Brain microvascular endothelial cell (primary cell): Measurements from ENCODE around the gene ADAM10.

ENCODE experiments used
- DNase-seq: peaks from one replicate; pipeline ENCODE4 v3.0.0-alpha.2; 2020
- H3K27ac ChIP-seq: fragments of 250-450 bp; sonication (Bioruptor Pico); 2 replicates; pipeline ENCODE4 v1.5.1; 2020; ENCODE audit warnings: mild to moderate bottlenecking, moderate library complexity
- H3K27me3 ChIP-seq: fragments of 250-450 bp; sonication (Bioruptor Pico); replicated peaks from 2 replicates; pipeline ENCODE4 v1.5.1; 2020; ENCODE audit warnings: mild to moderate bottlenecking
- H3K36me3 ChIP-seq: fragments of 250-450 bp; sonication (Bioruptor Pico); replicated peaks from 2 replicates; pipeline ENCODE4 v1.5.1; 2020; ENCODE audit warnings: mild to moderate bottlenecking
- H3K4me3 ChIP-seq: 2 replicates; pipeline ENCODE4 v1.5.1; 2011; ENCODE audit warnings: low read depth, mild to moderate bottlenecking, control low read depth, low read length, moderate library complexity
- in situ Hi-C: cut with HindIII; loops from 2 replicates; pipeline ENCODE4 v1.10.0; 2017; ENCODE audit warnings: low sequenced_read_pairs, low pct_ligation_motif_present
- TF ChIP-seq, protein P1 (sequence below): IDR thresholded peaks from 2 replicates; pipeline ENCODE4 v1.5.1; 2011; ENCODE audit warnings: low read depth, mild to moderate bottlenecking, moderate library complexity, low read length, control low read depth, inconsistent platforms; ENCODE audit errors: missing control alignments

Gene ADAM10

DNA sequence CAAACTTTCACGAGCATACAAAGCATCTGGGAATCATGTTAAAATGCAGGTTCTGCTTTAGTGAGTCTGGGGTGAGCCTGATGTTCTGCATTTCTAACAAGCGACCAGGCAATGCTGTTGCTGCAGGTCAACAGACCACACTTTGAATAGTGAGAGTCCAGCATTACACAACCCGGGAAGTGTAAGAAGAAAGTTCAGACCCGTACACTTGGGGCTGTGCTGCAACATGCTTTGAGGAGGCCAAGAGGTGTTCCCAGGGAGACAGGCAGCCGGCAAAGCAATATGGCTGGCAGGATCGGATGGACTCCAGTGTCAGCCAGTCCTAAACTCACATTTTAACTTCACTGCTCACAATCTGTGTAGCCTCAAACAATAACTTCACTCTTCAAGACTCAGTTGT, 183.5 kb downstream of the ADAM10 start:
- H3K36me3 ChIP-seq: no peaks in the 10 kb centered on the region
- no peaks in the 10 kb centered on the region for H3K27me3 ChIP-seq
- in situ Hi-C loops: no loop called here
- H3K4me3 ChIP-seq: no peak overlapping the region
- no peak for DNase-seq
- H3K27ac ChIP-seq: no peak overlapping the region
- TF ChIP-seq, protein P1, sequence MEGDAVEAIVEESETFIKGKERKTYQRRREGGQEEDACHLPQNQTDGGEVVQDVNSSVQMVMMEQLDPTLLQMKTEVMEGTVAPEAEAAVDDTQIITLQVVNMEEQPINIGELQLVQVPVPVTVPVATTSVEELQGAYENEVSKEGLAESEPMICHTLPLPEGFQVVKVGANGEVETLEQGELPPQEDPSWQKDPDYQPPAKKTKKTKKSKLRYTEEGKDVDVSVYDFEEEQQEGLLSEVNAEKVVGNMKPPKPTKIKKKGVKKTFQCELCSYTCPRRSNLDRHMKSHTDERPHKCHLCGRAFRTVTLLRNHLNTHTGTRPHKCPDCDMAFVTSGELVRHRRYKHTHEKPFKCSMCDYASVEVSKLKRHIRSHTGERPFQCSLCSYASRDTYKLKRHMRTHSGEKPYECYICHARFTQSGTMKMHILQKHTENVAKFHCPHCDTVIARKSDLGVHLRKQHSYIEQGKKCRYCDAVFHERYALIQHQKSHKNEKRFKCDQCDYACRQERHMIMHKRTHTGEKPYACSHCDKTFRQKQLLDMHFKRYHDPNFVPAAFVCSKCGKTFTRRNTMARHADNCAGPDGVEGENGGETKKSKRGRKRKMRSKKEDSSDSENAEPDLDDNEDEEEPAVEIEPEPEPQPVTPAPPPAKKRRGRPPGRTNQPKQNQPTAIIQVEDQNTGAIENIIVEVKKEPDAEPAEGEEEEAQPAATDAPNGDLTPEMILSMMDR: no peak

DNA sequence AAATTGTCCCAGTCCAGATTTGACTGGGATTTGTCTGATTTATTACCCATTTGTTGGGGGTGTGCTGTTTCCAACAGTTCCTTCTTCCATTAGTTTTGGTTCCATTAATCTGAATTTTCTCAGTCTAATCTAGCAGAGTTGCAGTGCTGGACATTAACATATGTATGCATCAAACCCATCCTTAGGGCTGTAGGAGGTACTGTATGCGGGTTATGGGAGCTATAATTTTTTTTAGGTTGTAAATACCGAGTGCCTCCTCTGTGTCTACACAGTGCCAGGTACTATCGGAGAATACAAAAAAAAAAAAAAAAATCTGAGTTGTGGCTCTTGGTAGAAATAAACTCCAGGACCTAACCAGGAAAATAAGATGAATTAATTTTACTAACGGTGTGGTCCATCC, 183.9 kb downstream of the ADAM10 start:
- H3K4me3 ChIP-seq: no peak overlapping the region
- H3K27ac ChIP-seq: no peak overlapping the region
- in situ Hi-C loops: no loop called here
- no peak for DNase-seq
- no peaks in the 10 kb centered on the region for H3K27me3 ChIP-seq
- TF ChIP-seq, protein P1: no peak
- H3K36me3 ChIP-seq: no peaks in the 10 kb centered on the region

DNA sequence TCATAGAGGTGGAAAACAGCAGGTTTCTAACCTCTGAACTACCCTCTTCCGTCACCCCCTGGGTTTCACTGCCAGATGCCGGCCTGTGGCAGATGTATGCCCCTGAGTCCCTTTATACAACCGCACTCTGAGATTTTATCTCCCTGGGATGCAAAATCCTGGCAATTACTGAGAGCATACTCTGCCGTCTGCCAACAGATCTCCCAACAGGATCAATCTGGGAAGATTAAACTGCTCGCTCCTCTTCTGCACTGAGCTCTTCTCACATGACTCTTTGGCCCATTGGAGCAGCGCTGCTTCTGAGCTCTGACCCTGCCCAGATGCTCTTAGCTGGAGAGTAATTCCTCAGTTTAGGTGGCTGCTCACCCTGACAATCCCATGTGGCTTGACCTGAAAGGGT, 184.5 kb downstream of the ADAM10 start:
- Histone ChIP-seq H3K4me3 (no peak overlapping the region), H3K36me3 (no peaks in the 10 kb centered on the region), H3K27ac (no peak overlapping the region), H3K27me3 (no peaks in the 10 kb centered on the region)
- in situ Hi-C loops: no loop called here
- no peak for DNase-seq
- TF ChIP-seq, protein P1: no peak

DNA sequence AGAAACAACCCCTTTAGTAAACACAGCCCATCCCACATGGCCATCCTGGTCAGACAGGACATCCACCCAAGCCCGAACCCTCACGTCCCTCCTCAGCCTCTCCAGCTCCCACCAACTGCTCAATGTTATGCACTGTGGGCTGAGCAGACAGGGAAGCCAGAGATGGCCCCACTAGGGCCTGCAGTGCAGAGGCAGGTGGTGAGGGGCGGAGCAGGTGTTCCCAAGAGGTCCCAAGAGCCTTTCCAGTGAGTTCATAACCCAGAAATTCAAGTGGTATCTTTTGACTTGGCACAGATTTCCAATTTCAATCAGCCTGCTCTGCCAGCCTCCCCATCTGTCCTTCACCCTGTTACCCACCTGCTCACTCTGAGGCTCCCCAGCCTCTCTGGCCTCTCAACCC, 187.4 kb downstream of the ADAM10 start:
- TF ChIP-seq, protein P1: no peak
- H3K36me3 ChIP-seq: no peaks in the 10 kb centered on the region
- DNase-seq: no peak
- H3K4me3 ChIP-seq: no peak overlapping the region
- H3K27ac ChIP-seq: no peak overlapping the region
- no peaks in the 10 kb centered on the region for H3K27me3 ChIP-seq
- in situ Hi-C loops: no loop called here

DNA sequence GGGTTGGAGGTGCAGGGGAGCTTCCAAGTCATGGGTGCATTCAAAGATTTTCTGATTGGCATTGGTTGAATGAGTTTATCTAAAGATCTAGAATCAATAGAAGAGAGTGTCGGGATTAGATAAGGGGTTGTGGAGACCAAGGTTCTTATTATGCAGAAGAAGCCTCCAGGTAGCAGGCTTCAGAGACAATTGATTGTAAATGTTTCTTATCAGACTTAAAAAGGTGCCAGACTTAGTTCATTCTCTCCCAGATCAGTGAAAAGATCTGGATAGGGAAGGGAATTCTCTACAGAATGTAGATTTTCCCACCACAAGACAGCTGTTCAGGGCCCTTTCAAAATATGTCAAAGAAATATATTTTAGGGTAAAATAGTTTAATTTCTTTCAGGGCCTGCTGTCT, 188.2 kb downstream of the ADAM10 start:
- Histone ChIP-seq H3K4me3 (no peak overlapping the region), H3K27me3 (no peaks in the 10 kb centered on the region), H3K36me3 (no peaks in the 10 kb centered on the region), H3K27ac (no peak overlapping the region)
- TF ChIP-seq, protein P1: no peak
- no peak for DNase-seq
- in situ Hi-C loops: no loop called here

DNA sequence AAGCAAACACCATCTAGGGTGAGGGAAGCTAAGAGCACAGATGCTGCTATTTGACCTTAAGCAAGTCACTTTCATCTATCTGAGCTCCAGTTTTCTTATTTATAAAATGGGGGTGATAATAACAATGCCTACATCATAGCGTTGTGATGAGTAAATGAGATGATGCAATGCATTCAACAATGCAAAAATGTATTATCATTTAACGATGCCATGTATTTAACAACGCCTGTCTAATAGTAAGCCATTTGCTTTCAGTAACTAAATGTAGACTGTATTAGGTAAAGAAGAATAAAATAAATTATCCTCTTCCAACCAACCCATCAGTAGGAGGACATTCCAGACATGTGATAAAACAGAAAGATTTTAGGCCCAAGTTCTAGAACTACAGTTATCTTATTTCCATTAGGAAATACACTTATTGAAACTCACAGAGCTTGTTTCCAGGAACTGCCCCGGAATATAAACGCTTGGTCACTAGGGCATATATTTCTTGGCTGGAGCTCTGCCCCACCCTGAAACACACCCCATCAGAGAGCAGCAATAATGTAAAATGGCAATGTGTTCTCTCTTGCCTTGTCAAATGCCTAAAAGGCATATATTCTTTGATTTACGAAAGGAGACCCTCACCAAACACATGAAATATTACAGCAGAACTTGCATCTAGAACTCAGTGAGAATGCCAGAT, 189.5 kb downstream of the ADAM10 start:
- in situ Hi-C loops: no loop called here
- TF ChIP-seq, protein P1: no peak
- Histone ChIP-seq H3K27me3 (no peaks in the 10 kb centered on the region), H3K4me3 (no peak overlapping the region), H3K36me3 (no peaks in the 10 kb centered on the region), H3K27ac (no peak overlapping the region)
- no peak for DNase-seq
